MM.1S (cell line): ENCODE data around the gene TLE3.

Experiments used
- EZH2 ChIP-seq: fragments of 300-600 bp; sonication (generic); optimal IDR thresholded peaks from 2 replicates; pipeline ENCODE3; 2017; ENCODE audit warnings: low read depth, mild to moderate bottlenecking, antibody characterized with exemption, low read length, mixed read lengths
- EZH2phosphoT487 ChIP-seq: fragments of 300-600 bp; sonication (generic); IDR thresholded peaks from 2 replicates; pipeline ENCODE4 v1.6.1; 2018; ENCODE audit warnings: antibody characterized with exemption, low read length
- TF ChIP-seq, protein P1 (sequence below): fragments of 300-600 bp; sonication (generic); IDR thresholded peaks from 2 replicates; pipeline ENCODE4 v1.5.1; 2016; ENCODE audit warnings: antibody characterized with exemption, low read length, mixed read lengths

DNA sequence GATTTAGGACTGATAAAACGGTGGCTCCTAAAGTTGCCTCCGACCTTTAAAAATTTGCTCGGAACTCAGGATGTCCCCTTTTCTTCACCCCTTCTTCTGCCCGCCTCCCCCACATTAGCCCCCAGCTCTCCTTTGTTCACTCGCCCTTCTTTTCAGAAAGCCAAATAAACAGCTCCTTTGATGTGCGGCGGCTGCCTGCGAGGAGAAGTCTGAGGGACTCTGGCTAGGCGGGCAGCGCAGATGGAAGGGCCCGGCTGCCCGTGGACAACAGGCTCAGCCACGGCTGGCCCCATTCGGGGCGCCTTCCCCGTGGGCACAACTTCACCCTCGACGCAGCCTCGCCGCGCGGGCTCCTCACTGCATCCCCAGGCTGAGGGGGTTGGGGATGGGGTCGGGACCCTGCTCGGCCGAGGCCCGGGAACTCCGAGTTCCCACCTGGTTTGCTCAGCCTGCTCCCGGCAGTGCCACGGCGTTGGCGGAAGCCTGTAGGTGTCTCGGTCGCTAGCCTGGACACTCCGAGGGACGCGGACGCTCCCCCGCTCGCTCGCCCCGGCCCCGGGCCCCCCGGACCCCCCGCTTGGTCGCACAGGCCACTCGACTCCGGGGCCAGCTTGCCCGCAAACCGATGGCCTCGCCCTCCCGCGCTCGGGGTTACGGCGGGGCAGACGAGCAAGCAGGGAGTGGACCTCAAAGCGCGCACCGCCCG lies 897 bp upstream of the TLE3 start:
- TF ChIP-seq, protein P1, sequence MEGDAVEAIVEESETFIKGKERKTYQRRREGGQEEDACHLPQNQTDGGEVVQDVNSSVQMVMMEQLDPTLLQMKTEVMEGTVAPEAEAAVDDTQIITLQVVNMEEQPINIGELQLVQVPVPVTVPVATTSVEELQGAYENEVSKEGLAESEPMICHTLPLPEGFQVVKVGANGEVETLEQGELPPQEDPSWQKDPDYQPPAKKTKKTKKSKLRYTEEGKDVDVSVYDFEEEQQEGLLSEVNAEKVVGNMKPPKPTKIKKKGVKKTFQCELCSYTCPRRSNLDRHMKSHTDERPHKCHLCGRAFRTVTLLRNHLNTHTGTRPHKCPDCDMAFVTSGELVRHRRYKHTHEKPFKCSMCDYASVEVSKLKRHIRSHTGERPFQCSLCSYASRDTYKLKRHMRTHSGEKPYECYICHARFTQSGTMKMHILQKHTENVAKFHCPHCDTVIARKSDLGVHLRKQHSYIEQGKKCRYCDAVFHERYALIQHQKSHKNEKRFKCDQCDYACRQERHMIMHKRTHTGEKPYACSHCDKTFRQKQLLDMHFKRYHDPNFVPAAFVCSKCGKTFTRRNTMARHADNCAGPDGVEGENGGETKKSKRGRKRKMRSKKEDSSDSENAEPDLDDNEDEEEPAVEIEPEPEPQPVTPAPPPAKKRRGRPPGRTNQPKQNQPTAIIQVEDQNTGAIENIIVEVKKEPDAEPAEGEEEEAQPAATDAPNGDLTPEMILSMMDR = no peak
- no peak for TF ChIP-seq EZH2
- TF ChIP-seq EZH2phosphoT487 = no peak
